NCI-H146 (cell line): ENCODE results near the gene ARF1.

Experiments
- DNase-seq: peaks from one replicate; lab custom pipeline; 2025; lab: John Stamatoyannopoulos, UW

ARF1 gene

DNA sequence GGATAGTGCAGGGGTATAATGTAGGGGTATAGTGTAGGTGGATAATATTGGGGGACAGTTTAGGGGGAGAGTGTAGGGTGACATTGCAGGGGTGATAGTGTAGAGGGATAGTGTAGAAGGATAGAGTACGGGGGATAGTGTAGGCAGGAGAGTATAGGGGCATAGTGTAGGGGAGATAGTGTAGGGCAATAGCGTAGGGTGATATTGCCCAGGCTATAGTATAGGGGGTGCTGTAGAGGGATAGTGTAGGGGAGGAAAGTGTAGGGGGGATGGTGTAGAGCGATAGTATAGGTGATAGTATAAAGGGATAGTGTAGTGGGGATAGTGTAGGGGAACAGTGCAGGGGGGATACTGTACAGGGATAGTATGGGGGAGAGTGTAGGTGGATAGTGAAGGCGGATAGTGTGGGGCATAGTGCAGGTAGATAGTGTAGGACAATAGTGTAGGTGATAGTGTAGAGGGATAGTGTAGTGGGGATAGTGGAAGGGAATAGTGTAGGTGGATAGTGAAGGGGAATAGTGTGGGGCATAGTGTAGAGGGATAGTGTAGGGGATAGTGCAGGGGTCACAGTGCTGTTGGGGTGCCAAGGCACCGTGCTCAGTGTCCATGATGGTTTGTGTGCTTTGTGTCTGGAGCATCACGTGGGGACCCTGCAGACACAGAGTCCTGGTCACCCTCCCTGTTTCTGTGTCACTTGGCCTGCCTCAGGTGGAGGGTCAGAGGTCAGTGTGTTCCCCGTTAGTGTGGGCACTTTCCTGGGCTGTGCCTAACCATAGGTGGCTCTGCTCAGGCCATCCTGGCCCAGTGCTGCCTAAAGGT is 10.5 kb upstream of the ARF1 start:
- DNase-seq: no peak

DNA sequence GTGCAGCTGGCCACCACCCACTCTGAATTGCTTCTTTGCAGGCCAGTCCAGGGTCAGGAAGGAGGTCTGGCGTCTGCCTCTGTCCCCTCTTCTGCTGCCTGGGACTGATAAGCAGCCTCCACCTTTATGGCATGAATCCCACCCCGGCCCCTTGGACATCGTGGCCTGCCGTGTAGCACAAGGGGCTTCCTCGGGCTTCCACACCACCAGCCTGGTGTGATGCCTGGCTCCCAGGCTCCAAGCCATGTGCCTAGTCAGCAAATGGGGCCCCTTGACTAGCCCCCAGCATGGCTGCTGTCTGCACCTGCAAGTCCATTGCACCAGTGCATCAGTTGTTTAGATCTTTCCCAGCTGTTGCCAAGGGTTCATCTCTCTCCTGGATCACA is 9.9 kb upstream of the ARF1 start:
- no peak for DNase-seq

- no peak for DNase-seq
Observed at GRCh38 chr1:228073061-228073856, 9.2 kb upstream of the ARF1 start.

GRCh38 chr1:228073857-228074545 is 8.5 kb upstream of the ARF1 start:
- DNase-seq: peak; percentile 72

- DNase-seq: peak; percentile 18
Observed at GRCh38 chr1:228074954-228075730, 7.4 kb upstream of the ARF1 start.

DNA sequence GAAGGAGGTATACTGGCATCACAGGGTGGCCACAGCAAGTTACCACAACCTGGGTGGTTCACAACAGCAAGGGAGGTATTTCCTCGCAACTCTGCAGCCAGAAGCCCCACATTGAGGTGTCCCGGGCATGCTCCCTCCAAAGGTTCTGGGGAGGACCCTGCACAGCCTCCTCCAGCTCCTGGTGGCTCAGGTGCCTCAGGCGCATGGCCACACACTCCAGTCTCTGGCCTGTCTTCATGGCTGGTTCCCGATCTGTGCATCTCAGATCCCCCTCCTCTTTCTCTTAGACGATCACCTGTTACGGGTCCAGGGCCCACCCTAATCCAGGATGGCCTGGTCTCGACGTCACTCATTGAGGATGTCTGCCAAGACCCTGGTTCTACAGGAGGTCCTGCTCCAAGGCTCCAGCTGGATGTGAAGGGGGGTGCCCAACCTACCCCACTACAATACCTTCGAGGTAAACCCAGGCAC is 6.7 kb upstream of the ARF1 start:
- no peak for DNase-seq

- DNase-seq: no peak
Observed at GRCh38 chr1:228076796-228077430, 5.6 kb upstream of the ARF1 start.

GRCh38 chr1:228077565-228078330 is 4.8 kb upstream of the ARF1 start:
- no peak for DNase-seq

- no peak for DNase-seq
Observed at GRCh38 chr1:228079013-228079412, 3.5 kb upstream of the ARF1 start.

DNA sequence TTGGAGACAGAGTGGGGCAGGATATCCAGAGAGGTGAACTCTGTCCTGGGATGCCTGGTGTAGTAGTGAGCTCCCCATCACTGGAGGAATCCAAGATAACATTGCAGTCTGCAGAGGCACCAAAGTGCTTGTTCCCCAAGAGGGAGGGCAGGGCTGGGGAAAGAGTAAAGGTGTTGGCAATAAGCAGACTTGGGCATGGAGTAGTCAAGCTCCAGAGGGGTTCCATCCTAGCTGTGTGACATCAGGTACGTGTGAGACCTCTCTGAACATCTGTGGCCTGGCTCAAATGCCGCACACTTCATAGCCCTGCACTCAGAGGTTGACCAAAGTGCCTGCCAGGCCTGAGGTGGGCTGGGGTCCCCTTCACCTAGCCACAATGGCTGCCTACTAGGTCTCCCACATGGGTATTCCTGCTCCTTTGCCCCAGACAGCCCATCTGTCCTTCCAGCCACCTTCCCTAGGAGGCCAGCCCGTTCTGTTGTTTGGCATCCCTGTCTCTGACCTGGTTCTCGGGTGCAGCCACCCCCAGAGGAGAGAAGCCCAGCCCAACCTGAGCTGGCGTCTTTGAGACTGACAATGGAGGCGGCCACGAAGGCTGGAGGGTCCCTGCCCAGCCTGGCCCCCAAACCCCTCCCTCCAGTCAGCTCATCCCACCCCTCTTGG is 2.8 kb upstream of the ARF1 start:
- no peak for DNase-seq

- no peak for DNase-seq
Observed at GRCh38 chr1:228081144-228081543, 1.4 kb upstream of the ARF1 start.

- peak; percentile 49 for DNase-seq
Observed at GRCh38 chr1:228081578-228082213, 812 bp upstream of the ARF1 start.

GRCh38 chr1:228082918-228083870 is 686 bp downstream of the ARF1 start:
- peak; percentile 54 for DNase-seq

DNA sequence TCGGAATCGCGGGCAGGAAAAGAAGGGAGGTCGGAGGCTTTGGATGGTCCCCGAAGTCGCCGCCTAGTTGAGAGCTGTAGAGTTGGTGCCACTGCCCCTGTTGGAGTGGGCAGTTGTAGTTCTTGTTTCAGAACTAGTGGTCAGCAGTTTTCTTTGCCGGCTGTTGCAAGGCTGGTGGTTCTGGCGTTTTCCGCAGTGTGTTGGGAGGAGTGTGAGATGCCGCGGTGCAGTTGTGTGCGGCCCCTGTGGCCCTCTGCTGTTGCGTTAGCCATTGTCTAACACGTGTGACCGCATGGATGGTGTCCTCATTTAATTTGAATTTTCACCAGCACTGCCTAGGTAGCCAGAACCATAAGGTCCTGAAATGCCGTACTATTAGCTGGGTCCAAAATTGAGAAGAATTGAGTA is 1.4 kb downstream of the ARF1 start:
- no peak for DNase-seq

GRCh38 chr1:228084325-228084724 is 1.8 kb downstream of the ARF1 start:
- DNase-seq: no peak

GRCh38 chr1:228084797-228085196 is 2.3 kb downstream of the ARF1 start:
- DNase-seq: no peak

- DNase-seq: no peak
Observed at GRCh38 chr1:228085287-228085951, 2.9 kb downstream of the ARF1 start.

DNA sequence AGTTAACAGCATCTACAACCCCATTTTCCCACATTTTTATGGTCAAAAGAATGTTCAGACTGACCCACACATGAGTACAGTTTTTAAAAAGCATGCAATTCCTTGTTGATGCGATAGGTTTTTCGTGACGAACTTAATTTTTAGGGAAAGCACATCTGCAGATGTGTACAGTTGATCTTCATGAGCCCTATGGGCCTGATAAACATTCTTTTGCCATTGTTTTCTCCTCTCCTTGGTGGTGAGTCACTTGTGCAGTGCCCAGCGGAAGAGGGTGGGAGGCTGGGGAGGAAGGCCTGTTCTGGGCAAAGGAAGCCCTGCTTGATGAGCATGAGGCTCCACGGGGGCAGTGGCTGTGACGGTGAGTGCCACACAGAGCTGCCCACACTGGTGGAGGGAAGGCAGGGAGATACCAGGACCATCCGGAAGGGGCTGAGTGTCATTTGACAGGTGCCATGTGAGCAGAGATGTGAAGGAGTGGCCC is 5.3 kb downstream of the ARF1 start:
- DNase-seq: no peak
